ENCODE measurements around the gene EIF3K. TPM values are rescaled to one million over a fixed set of nuclear protein-coding genes. Genes with fewer than 3 reads are reported as not detected.

Gene EIF3K
- total and polyA plus RNA-seq, 7 donors: 469 to 803 (median 573) TPM

DNA sequence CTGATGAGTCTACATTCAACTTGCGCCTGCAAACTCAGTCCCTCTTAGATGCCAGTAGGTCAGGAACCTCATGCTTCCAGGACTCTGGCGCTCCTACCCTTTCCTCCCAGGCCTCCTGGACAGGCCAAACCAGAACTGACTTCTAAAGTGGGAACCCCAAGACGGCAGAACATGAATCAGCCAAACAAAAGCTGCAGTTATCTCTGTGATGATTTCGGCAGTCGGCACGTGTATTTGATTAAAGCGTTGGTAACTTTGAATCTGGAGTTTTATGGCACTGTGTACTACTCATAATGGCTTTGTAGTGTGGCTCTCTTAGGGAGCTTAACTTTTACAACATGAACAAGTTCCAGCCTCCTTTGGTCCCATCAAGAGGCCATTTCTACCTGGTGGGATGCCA lies 42.1 kb downstream of the EIF3K start:
- peak overlapping the region; percentile 96 to 100 (median 98) for H3K27ac ChIP-seq
- H3K27me3 ChIP-seq: no peaks in the 10 kb centered on the region
- peaks cover 0 to 96% (median 96%) of the 10 kb centered on the region in 4 donors for H3K4me1 ChIP-seq
- WGBS, 2 donors: 18 to 66% methylated on average over 7 of the region's 7 CpGs
- no peaks in the 10 kb centered on the region for H3K9me3 ChIP-seq
- intact Hi-C loops (cut with DNase I): no loop called here
- no peak overlapping the region for H3K4me3 ChIP-seq
- no peaks in the 10 kb centered on the region for H3K36me3 ChIP-seq
- TF ChIP-seq EP300 (IDR thresholded peaks at IDR 0.05) (no peak), POLR2A (IDR thresholded peaks at IDR 0.05) (no peak), POLR2AphosphoS5 (IDR thresholded peaks at IDR 0.05) (no peak)
- TF ChIP-seq, protein P1, sequence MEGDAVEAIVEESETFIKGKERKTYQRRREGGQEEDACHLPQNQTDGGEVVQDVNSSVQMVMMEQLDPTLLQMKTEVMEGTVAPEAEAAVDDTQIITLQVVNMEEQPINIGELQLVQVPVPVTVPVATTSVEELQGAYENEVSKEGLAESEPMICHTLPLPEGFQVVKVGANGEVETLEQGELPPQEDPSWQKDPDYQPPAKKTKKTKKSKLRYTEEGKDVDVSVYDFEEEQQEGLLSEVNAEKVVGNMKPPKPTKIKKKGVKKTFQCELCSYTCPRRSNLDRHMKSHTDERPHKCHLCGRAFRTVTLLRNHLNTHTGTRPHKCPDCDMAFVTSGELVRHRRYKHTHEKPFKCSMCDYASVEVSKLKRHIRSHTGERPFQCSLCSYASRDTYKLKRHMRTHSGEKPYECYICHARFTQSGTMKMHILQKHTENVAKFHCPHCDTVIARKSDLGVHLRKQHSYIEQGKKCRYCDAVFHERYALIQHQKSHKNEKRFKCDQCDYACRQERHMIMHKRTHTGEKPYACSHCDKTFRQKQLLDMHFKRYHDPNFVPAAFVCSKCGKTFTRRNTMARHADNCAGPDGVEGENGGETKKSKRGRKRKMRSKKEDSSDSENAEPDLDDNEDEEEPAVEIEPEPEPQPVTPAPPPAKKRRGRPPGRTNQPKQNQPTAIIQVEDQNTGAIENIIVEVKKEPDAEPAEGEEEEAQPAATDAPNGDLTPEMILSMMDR (IDR thresholded peaks at IDR 0.05): no peak
- DNase-seq: no peak

DNA sequence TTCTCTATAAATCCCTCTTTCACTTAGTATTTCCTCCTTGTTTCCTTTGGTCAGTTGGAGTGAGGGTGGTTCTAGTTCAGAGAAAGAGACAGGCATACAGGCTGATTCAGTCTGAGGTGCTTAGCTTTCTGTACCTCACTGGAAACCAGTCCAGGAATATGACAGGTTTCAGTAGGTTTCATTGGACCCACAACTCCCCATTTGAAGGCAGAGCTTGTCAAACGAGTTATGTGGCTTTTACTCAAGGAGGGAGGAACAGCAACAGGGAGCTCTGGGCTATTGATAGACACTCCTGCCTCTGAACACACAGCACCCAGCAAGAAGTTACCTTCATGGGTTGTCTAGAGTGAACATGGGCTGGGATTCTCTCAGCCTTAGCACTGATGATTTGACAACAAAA lies 43.0 kb downstream of the EIF3K start:
- Histone ChIP-seq H3K9me3 (no peaks in the 10 kb centered on the region), H3K4me3 (no peak overlapping the region), H3K27ac (peak overlapping the region; percentile 96 to 100 (median 98)), H3K4me1 (peaks cover 0 to 97% (median 96%) of the 10 kb centered on the region in 4 donors), H3K36me3 (no peaks in the 10 kb centered on the region), H3K27me3 (no peaks in the 10 kb centered on the region)
- 2 to 34% methylated on average over 1 of the region's 1 CpG for WGBS, 2 donors
- DNase-seq: no peak
- TF ChIP-seq, protein P1 (IDR thresholded peaks at IDR 0.05): no peak
- TF ChIP-seq POLR2A (IDR thresholded peaks at IDR 0.05): no peak
- TF ChIP-seq POLR2AphosphoS5 (IDR thresholded peaks at IDR 0.05): no peak
- TF ChIP-seq EP300 (IDR thresholded peaks at IDR 0.05): no peak
- intact Hi-C loops (cut with DNase I): no loop called here

- Histone ChIP-seq H3K4me1 (peaks cover 0 to 97% (median 96%) of the 10 kb centered on the region in 4 donors), H3K4me3 (peak overlapping the region in 1 of 4 donors; percentile 11), H3K9me3 (no peaks in the 10 kb centered on the region), H3K27me3 (no peaks in the 10 kb centered on the region), H3K36me3 (no peaks in the 10 kb centered on the region), H3K27ac (peak overlapping the region; percentile 96 to 100 (median 98))
- no peak for DNase-seq
- intact Hi-C loops (cut with DNase I): no loop called here
- 64 to 82% methylated on average over 7 of the region's 7 CpGs for WGBS, 2 donors
- TF ChIP-seq EP300 (IDR thresholded peaks at IDR 0.05) (no peak), POLR2A (IDR thresholded peaks at IDR 0.05) (no peak), POLR2AphosphoS5 (IDR thresholded peaks at IDR 0.05) (no peak)
- TF ChIP-seq, protein P1 (IDR thresholded peaks at IDR 0.05): no peak
These were observed 43.7 kb downstream of the EIF3K start for GRCh38 chr19:38662537-38663155.

- Histone ChIP-seq H3K9me3 (no peaks in the 10 kb centered on the region), H3K27me3 (no peaks in the 10 kb centered on the region), H3K36me3 (no peaks in the 10 kb centered on the region), H3K4me1 (peaks cover 0 to 97% (median 96%) of the 10 kb centered on the region in 4 donors), H3K4me3 (peak overlapping the region in 2 of 4 donors; percentile 0 to 11), H3K27ac (peak overlapping the region; percentile 96 to 100 (median 98))
- 87 to 92% methylated on average over 22 of the region's 22 CpGs for WGBS, 2 donors
- intact Hi-C loops (cut with DNase I): no loop called here
- no peak for TF ChIP-seq POLR2A (IDR thresholded peaks at IDR 0.05)
- peak in 1 of 4 donors; percentile 3 for TF ChIP-seq POLR2AphosphoS5 (IDR thresholded peaks at IDR 0.05)
- DNase-seq: no peak
These were observed 44.2 kb downstream of the EIF3K start for GRCh38 chr19:38663156-38663651.

GRCh38 chr19:38663957-38664502 lies 45.0 kb downstream of the EIF3K start:
- H3K27me3 ChIP-seq: no peaks in the 10 kb centered on the region
- H3K27ac ChIP-seq: peak overlapping the region; percentile 96 to 100 (median 98)
- peak overlapping the region in 2 of 4 donors; percentile 0 to 11 for H3K4me3 ChIP-seq
- H3K36me3 ChIP-seq: no peaks in the 10 kb centered on the region
- no peaks in the 10 kb centered on the region for H3K9me3 ChIP-seq
- intact Hi-C loops (cut with DNase I): no loop called here
- WGBS, 2 donors: 67 to 75% methylated on average over 19 of the region's 19 CpGs
- TF ChIP-seq POLR2A (IDR thresholded peaks at IDR 0.05) (peak in 1 of 2 donors; percentile 24), POLR2AphosphoS5 (IDR thresholded peaks at IDR 0.05) (peak; percentile 81 to 88 (median 86)), EP300 (IDR thresholded peaks at IDR 0.05) (peak; percentile 61 to 97 (median 92))
- TF ChIP-seq, protein P1 (IDR thresholded peaks at IDR 0.05): no peak
- DNase-seq: peak; percentile 94
- peaks cover 0 to 100% (median 99%) of the 10 kb centered on the region in 4 donors for H3K4me1 ChIP-seq

Measured in sigmoid colon (tissue), 7 donors.